SK-N-SH (cell line): ENCODE data around the gene ANO4. TPM values are rescaled to one million over a fixed set of nuclear protein-coding genes. Genes with fewer than 3 reads are reported as not detected.

Experiments used
- CTCF ChIA-PET: fragments of 300-600, 350-600 bp; formaldehyde crosslinking; extraction: SDS; loops from one replicate; lab custom pipeline; 2021; lab: Yijun Ruan, JAX
- POLR2A ChIA-PET: fragments of 350-600 bp; sonication (Branson Sonifier 250); formaldehyde crosslinking; extraction: SDS; loops from one replicate; lab custom pipeline; 2020; ENCODE audit warnings: antibody characterized with exemption, inconsistent platforms; lab: Yijun Ruan, JAX
- DNase-seq: peaks from one replicate; pipeline ENCODE4 v3.0.0; 2012
- H2AFZ ChIP-seq: fragments of 200-600 bp; sonication (generic); 2 replicates; pipeline ENCODE4 v1.8.1; 2016; ENCODE audit warnings: antibody characterized with exemption, mild to moderate bottlenecking, low read depth
- H3F3A ChIP-seq: fragments of 200-600 bp; sonication (generic); replicated peaks from 2 replicates; pipeline ENCODE3; 2016; ENCODE audit warnings: antibody characterized with exemption, mild to moderate bottlenecking; ENCODE audit not compliant: insufficient read depth
- H3K27ac ChIP-seq, 2 experiments: fragments of 200-500 bp in 1 of 2; fragments of 200-600 bp in 1 of 2; sonication (Bioruptor generic) in 1 of 2; sonication (generic), shearing (Covaris generic) in 1 of 2; 2 replicates each; pipeline versions ENCODE4 v1.5.1 to v1.6.1; 2014 to 2016; ENCODE audit warnings: low read depth in 2 of 2, inconsistent platforms in 1 of 2, low read length in 1 of 2, mild to moderate bottlenecking in 1 of 2, mixed read lengths in 1 of 2
- H3K27me3 ChIP-seq: fragments of 200-600 bp; sonication (generic), shearing (Covaris generic); 2 replicates; pipeline ENCODE4 v1.6.1; 2016; ENCODE audit warnings: mixed run types; ENCODE audit not compliant: insufficient read depth
- H3K36me3 ChIP-seq, 2 experiments: fragments of 200-500 bp in 1 of 2; fragments of 200-600 bp in 1 of 2; sonication (Bioruptor generic) in 1 of 2; sonication (generic) in 1 of 2; replicated peaks in 1 of 2; 2 replicates each; pipeline versions ENCODE3 to v1.5.1; 2014 to 2016; ENCODE audit warnings: low read length in 1 of 2, mild to moderate bottlenecking in 1 of 2; ENCODE audit not compliant: insufficient read depth in 2 of 2, control insufficient read depth in 1 of 2
- H3K4me1 ChIP-seq, 2 experiments: fragments of 200-500 bp in 1 of 2; fragments of 200-600 bp in 1 of 2; sonication (Bioruptor generic) in 1 of 2; sonication (generic), shearing (Covaris generic) in 1 of 2; 2 replicates each; pipeline versions ENCODE4 v1.5.1 to v1.6.1; 2014 to 2016; ENCODE audit warnings: low read depth in 1 of 2, low read length in 1 of 2, mixed run types in 1 of 2; ENCODE audit not compliant: insufficient read depth in 2 of 2, control insufficient read depth in 1 of 2
- H3K4me2 ChIP-seq: fragments of 200-600 bp; sonication (generic), shearing (Covaris generic); 2 replicates; pipeline ENCODE4 v1.6.1; 2017; ENCODE audit warnings: mixed run types
- H3K4me3 ChIP-seq, 2 experiments: fragments of 200-500 bp in 1 of 2; fragments of 200-600 bp in 1 of 2; sonication (Bioruptor generic) in 1 of 2; sonication (generic), shearing (Covaris generic) in 1 of 2; 2 replicates each; pipeline versions ENCODE4 v1.5.1 to v1.8.1; 2014 to 2016; ENCODE audit warnings: low read depth in 2 of 2, inconsistent platforms in 1 of 2, low read length in 1 of 2, mild to moderate bottlenecking in 1 of 2, mixed read lengths in 1 of 2, moderate library complexity in 1 of 2
- H3K79me2 ChIP-seq: fragments of 200-600 bp; sonication (generic); 2 replicates; pipeline ENCODE4 v1.8.1; 2017; ENCODE audit warnings: mild to moderate bottlenecking; ENCODE audit not compliant: insufficient read depth
- H3K9ac ChIP-seq: fragments of 200-600 bp; sonication (generic); 2 replicates; pipeline ENCODE4 v1.6.1; 2017; ENCODE audit warnings: mixed run types
- H3K9me2 ChIP-seq: fragments of 200-600 bp; sonication (generic); 2 replicates; pipeline ENCODE4 v1.6.1; 2017; ENCODE audit warnings: mixed run types
- H3K9me3 ChIP-seq: fragments of 200-600 bp; sonication (generic); 2 replicates; pipeline ENCODE4 v1.6.1; 2017; ENCODE audit warnings: mixed run types, mild to moderate bottlenecking, moderate library complexity
- H4K20me1 ChIP-seq: fragments of 200-600 bp; sonication (generic); 2 replicates; pipeline ENCODE4 v1.6.1; 2017; ENCODE audit warnings: mild to moderate bottlenecking, mixed run types; ENCODE audit not compliant: insufficient read depth
- ELF1 ChIP-seq: IDR thresholded peaks from 2 replicates; pipeline ENCODE4 v1.4.0; 2012
- EZH2phosphoT487 ChIP-seq: fragments of 200-600 bp; sonication (generic); IDR thresholded peaks from 2 replicates; pipeline ENCODE4 v1.6.1; 2017; ENCODE audit warnings: low read depth, mixed run types, mild to moderate bottlenecking, antibody characterized with exemption, moderate library complexity, borderline replicate concordance
- FOSL2 ChIP-seq: IDR thresholded peaks from 2 replicates; pipeline ENCODE4 v1.4.0; 2012; ENCODE audit warnings: low read depth, mild to moderate bottlenecking, moderate library complexity, borderline replicate concordance
- FOXJ3 ChIP-seq: sonication (generic); formaldehyde crosslinking; IDR thresholded peaks from 2 replicates; pipeline ENCODE4 v1.5.1; 2020; ENCODE audit warnings: mild to moderate bottlenecking, missing genetic modification reagents
- FOXM1 ChIP-seq: IDR thresholded peaks from 2 replicates; pipeline ENCODE4 v1.4.0; 2012; ENCODE audit warnings: low read depth, mild to moderate bottlenecking
- GABPA ChIP-seq: IDR thresholded peaks from 2 replicates; pipeline ENCODE4 v1.4.0; 2012; ENCODE audit warnings: low read depth, mild to moderate bottlenecking
- GATA2 ChIP-seq: sonication (generic); formaldehyde crosslinking; IDR thresholded peaks from 2 replicates; pipeline ENCODE4 v1.5.0; 2020; ENCODE audit warnings: mild to moderate bottlenecking, missing genetic modification reagents
- IRF3 ChIP-seq: fragments of 150-350 bp; IDR thresholded peaks from 2 replicates; pipeline ENCODE4 v1.6.1; 2016; ENCODE audit warnings: mild to moderate bottlenecking, low read depth, low read length
- MXI1 ChIP-seq: IDR thresholded peaks from 2 replicates; pipeline ENCODE4 v1.6.1; 2012; ENCODE audit warnings: mild to moderate bottlenecking, low read depth, low read length, improper control_type of control experiment
- NFIC ChIP-seq: IDR thresholded peaks from 2 replicates; pipeline ENCODE4 v1.4.0; 2012; ENCODE audit warnings: borderline replicate concordance
- RAD21 ChIP-seq: IDR thresholded peaks from 2 replicates; pipeline ENCODE4 v1.6.1; 2012; ENCODE audit warnings: mild to moderate bottlenecking, low read length
- RFX5 ChIP-seq: IDR thresholded peaks from 2 replicates; pipeline ENCODE4 v1.6.1; 2012; ENCODE audit warnings: mild to moderate bottlenecking, improper control_type of control experiment, low read length
- RXRA ChIP-seq: IDR thresholded peaks from 2 replicates; pipeline ENCODE4 v1.4.0; 2012; ENCODE audit warnings: low read depth, mild to moderate bottlenecking, borderline replicate concordance
- SIN3A ChIP-seq: IDR thresholded peaks from 2 replicates; pipeline ENCODE4 v1.6.1; 2012; ENCODE audit warnings: low read depth, mild to moderate bottlenecking, low read length, moderate library complexity, borderline replicate concordance
- SMC3 ChIP-seq: IDR thresholded peaks from 2 replicates; pipeline ENCODE4 v1.6.1; 2012; ENCODE audit warnings: low read depth, low read length, improper control_type of control experiment
- TAF1 ChIP-seq: IDR thresholded peaks from 2 replicates; pipeline ENCODE4 v1.6.1; 2012; ENCODE audit warnings: low read depth, mild to moderate bottlenecking, low read length, moderate library complexity, borderline replicate concordance
- USF1 ChIP-seq: IDR thresholded peaks from 2 replicates; pipeline ENCODE4 v1.4.0; 2012; ENCODE audit warnings: low read depth, borderline replicate concordance
- USF2 ChIP-seq: fragments of 150-350 bp; IDR thresholded peaks from 2 replicates; pipeline ENCODE4 v1.6.1; 2017; ENCODE audit warnings: antibody characterized with exemption, low read length, low read depth, borderline replicate concordance
- YY1 ChIP-seq: IDR thresholded peaks from 2 replicates; pipeline ENCODE4 v1.4.0; 2012; ENCODE audit warnings: low read depth, mild to moderate bottlenecking
- ZBTB33 ChIP-seq: IDR thresholded peaks from 2 replicates; pipeline ENCODE4 v1.4.0; 2012; ENCODE audit warnings: low read depth, borderline replicate concordance
- WGBS: methylation state at CpG from one replicate; pipeline ENCODE4 v1.1.6; 2017; ENCODE audit warnings: low lambda C conversion rate; 5-methylcytosine and 5-hydroxymethylcytosine counted together
- polyA plus RNA-seq, 3 experiments: library from polyadenylated mRNA; depleted of rRNA; stranded (reverse); fragments of >200 nt; gene quantifications; 2 replicates each; pipeline ENCODE4 v1.2.3, GENCODE V29; 2012

ANO4 gene
- polyA plus RNA-seq, 1 of the 3 experiments (the other 2 are of a cell fraction): 9.4 TPM

GRCh38 chr12:101074940-101075680, 280.5 kb downstream of the ANO4 start:
- H3F3A ChIP-seq: peaks cover 4% of the 10 kb centered on the region
- H3K9me3 ChIP-seq: no peaks in the 10 kb centered on the region
- H3K4me2 ChIP-seq: no peak overlapping the region
- 54% methylated on average over 7 of the region's 7 CpGs for WGBS
- no peaks in the 10 kb centered on the region for H3K9me2 ChIP-seq
- no peak overlapping the region for H3K27ac ChIP-seq
- POLR2A ChIA-PET: no interaction called here
- H3K4me3 ChIP-seq: no peak overlapping the region
- H2AFZ ChIP-seq: no peak overlapping the region
- CTCF ChIA-PET: no interaction called here
- no peak for DNase-seq
- TF ChIP-seq GABPA: no peak
- TF ChIP-seq SMC3: no peak
- TF ChIP-seq MXI1: no peak
- TF ChIP-seq TAF1: no peak
- TF ChIP-seq USF2: no peak
- no peak for TF ChIP-seq IRF3
- TF ChIP-seq USF1: no peak
- no peak for TF ChIP-seq RXRA
- no peak for TF ChIP-seq RAD21
- TF ChIP-seq NFIC: no peak
- no peak for TF ChIP-seq YY1
- TF ChIP-seq EZH2phosphoT487: no peak
- TF ChIP-seq ELF1: no peak
- no peak for TF ChIP-seq FOSL2
- no peak overlapping the region for H3K9ac ChIP-seq
- H3K4me1 ChIP-seq: peaks cover 3 to 18% of the 10 kb centered on the region in 2 experiments; a peak in 2 of 4 replicates
- no peaks in the 10 kb centered on the region for H3K79me2 ChIP-seq
- H4K20me1 ChIP-seq: no peaks in the 10 kb centered on the region
- no peaks in the 10 kb centered on the region for H3K36me3 ChIP-seq
- no peaks in the 10 kb centered on the region for H3K27me3 ChIP-seq

GRCh38 chr12:101076921-101077320, 282.3 kb downstream of the ANO4 start:
- CTCF ChIA-PET: no interaction called here
- Histone ChIP-seq H3K27me3 (no peaks in the 10 kb centered on the region), H3K4me2 (no peak overlapping the region), H3K4me3 (no peak overlapping the region), H3K4me1 (peaks cover 3 to 18% of the 10 kb centered on the region in 2 experiments; a peak in 2 of 4 replicates), H3K9me2 (no peaks in the 10 kb centered on the region), H3K27ac (peak overlapping the region in 1 of 2 experiments; percentile 48; a peak in 3 of 4 replicates), H3K36me3 (no peaks in the 10 kb centered on the region), H4K20me1 (no peaks in the 10 kb centered on the region), H3F3A (peaks cover 4% of the 10 kb centered on the region), H3K9ac (no peak overlapping the region), H2AFZ (peak overlapping the region; percentile 61; the same call in 1 of the 2 replicates), H3K79me2 (no peaks in the 10 kb centered on the region), H3K9me3 (no peaks in the 10 kb centered on the region)
- WGBS: 36% methylated on average over 4 of the region's 4 CpGs
- POLR2A ChIA-PET: no interaction called here
- TF ChIP-seq FOXM1 (no peak), EZH2phosphoT487 (no peak), SIN3A (0 out of 2 replicates have a peak, but pooled peaks have one; percentile 42), FOXJ3 (CRISPR knock-in tag) (no peak), RFX5 (no peak), USF2 (no peak), FOSL2 (no peak), GATA2 (CRISPR knock-in tag) (no peak), ZBTB33 (no peak)
- no peak for DNase-seq
